HK-2 (cell line): Measurements from ENCODE around the gene FBXO9.

Source experiments
- DNase-seq: peaks from one replicate; pipeline ENCODE4 v3.0.0-alpha.2; 2018; ENCODE audit not compliant: unreplicated experiment

The FBXO9 gene

DNA sequence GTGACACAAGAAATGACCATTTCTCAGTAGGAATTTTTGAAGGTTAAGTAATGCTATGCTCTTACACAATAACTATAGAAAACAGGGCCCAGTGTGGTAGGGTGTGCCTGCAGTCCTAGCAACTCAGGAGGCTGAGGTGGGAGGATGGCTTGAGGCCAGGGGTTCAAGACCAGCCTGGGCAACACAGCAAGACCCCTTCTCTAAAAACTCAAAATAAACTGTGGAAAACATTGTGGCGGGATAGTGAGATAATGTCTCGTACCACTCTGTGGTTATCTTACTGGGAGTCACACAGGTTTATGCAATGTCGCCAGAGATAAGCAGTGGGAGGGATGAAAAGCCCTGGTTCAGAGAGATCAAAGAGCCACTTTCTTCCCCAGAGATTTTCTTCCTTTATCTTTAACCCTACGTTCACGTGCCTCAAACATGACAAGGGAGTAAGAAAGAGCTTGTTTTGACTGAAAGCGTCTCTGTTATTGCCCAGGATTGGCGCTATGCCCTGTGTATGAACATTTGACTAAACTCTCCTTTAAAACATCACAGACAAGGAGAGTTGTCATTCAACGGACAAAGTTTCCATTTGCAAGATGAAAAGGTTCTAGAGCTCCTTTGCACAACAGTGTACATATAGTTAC lies 69.5 kb downstream of the FBXO9 start:
- no peak for DNase-seq

DNA sequence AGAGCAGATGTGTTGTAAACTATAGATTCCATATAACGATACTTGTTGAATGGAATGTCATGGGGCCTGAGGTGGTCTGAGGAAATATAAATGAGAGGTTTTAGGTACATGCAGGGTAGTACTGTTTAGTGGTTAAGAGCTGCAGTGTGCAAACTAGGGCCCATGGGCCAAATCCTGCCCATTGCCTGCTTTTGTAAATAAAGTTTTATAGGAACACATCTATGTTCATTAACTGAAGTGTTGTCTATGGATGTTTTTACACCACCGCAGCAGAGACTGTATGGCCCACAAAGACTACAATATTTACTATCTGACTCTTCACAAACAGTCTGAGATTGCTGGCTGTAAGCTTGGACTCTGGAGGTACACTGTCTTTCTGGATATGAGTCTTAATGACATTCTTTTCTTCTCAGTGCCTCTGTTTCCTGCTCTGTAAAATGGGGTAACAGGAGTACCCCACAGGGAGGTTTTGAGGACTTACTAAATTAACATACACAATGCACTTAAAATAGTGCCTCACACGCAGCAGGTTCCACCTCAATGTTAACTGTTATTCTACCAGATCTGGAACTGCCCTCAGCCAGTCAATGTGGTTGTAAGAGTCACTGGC lies 70.9 kb downstream of the FBXO9 start:
- no peak for DNase-seq

DNA sequence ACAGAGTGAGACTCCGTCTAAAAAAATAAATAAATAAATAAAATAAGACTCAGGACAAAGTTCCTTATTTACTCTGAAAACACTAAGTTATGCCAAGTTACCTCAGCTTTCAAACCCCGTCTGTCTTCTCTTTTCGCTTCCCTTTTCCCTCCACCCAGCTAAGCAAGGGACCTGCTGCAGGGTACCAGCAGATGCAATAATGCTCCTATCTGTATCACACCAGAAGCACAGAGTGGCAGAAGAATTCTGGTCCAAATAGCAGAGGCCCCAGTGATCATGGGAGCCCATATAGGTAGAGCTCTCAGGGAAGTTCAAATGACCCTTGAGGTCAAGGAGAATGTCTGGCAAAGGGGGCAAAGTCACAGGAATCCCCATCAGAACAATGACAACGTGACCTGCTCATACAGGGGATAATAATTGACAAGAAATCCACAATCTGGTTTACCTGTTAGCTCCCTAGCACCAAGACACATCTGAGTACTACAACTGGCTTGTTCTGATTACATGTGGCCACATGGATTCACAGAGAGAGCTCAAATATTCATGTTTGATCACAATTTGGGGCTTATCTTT lies 74.7 kb downstream of the FBXO9 start:
- DNase-seq = no peak

DNA sequence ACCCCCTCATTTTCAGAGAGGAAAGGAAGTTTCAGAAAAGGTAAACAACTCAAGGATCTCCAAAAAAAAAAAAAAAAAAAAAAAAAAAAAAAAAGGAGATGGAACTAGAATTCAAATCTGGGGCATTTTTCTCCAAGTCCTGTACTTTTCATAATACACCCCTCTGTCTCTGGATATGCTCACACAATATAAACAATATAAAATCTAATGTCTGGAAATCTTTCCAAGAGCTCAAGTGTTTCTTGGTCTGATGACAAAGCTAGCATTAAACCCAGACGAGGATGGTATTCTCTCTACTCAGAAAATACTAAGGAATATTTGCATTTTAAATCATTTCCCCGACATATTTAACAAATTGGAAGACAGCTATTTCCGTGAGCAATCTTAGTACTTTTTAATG lies 77.6 kb downstream of the FBXO9 start:
- DNase-seq = no peak

- DNase-seq = no peak
Observed at GRCh38 chr6:53143710-53144109, 78.5 kb downstream of the FBXO9 start.

GRCh38 chr6:53144802-53145201 lies 79.6 kb downstream of the FBXO9 start:
- no peak for DNase-seq

GRCh38 chr6:53148684-53149083 lies 83.5 kb downstream of the FBXO9 start, which contains the start of gene GCM1:
Gene GCM1 (minus strand): TSS chr6:53148841. CDS start chr6:53145632, 3,209 bp downstream.
- DNase-seq = no peak
